ENCODE measurements around the gene OGDH.
"Not testable (repeated sequence)": the region's sequence is repeated elsewhere in the genome, so short reads cannot be mapped to it uniquely, and the experiment has no call there.

The OGDH gene

DNA sequence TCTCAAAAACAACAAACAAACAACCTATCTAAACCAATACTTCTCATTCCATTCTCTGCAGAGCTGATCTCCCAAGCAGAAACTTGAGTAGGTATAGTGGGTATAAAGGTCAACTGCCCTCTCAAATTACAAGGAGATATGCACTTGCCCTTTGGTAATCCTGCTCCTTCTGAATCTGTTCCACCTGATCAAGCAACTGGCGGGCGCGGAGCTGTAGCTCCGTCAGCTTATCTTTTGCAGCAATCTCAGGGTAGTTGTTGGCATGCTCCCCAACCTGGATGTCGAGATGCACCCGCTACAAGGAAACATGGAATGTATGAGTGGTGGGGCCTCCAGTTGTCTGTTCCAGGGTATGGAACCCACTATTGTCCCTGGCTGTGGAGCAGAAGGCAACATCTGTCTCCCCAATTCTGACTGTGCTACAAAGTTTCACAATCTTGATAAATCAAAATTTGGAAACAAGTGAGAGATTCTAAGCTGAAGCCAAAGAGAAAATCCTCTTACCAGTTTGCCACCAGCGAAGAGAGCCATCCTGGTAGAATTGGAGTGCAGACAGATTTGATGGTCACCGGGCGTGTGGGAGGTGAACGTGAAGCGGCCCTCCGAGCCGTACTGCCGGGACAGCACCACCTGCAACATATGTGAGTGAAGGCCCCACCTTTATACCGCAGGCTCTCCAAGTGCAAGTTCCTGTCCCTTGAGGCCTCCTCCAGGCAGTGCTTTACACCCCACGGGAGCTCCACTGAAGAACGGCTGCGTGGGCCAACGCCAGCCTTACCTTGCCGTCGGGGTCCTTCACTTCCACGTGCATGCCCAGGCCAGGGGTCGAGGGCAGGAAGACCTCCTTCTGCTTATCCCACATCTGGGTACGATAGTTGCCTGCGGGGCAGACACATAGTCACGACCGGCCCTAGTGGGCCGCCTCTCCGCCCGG lies 25.2 kb upstream of the OGDH start:
- no peak for DNase-seq (ENCODE audit: extremely low read depth in 1 of 2, low read depth in 1 of 2)

DNA sequence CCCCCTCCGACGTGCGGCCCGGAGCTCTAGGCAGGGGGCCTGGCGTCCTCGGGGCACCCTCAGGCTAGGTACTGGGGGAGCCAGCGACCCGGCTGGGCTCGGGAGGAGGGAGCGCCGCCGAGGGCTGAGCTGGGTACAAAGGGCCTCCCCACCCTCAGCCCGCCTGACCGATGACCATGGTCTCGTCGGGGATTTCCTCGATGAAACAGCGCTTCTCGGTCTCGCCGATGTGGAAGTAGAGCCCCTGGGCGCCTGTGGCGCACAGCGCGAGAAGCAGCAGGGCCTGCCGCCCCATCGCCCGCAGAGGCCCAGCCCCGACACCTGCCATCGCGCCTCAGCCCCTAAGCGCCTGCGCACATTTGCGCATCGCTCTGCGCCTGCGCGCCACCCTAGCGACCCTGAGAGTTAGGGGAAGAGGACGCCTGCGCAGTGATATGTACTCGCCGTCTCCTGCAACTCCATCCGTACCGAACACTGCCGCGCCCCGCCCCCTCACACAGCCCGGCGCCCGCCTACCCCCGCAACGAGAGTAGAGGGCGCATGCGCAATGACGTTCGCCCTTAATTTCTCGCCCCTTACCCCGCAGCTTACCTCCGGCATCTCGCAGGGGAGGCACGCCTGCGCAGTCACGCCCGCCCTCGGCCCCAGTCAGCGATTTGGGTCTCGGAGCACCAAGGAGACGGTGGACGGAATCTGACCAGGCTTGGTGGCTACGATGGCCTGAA lies 24.4 kb upstream of the OGDH start, which contains the start of gene TMED4:
TSS of gene TMED4 (minus strand) at position 353 of the 725 bp plus-strand sequence. CDS start at position 328, 25 bp downstream.
- peak; percentile 100 for DNase-seq (ENCODE audit: extremely low read depth in 1 of 2, low read depth in 1 of 2)

DNA sequence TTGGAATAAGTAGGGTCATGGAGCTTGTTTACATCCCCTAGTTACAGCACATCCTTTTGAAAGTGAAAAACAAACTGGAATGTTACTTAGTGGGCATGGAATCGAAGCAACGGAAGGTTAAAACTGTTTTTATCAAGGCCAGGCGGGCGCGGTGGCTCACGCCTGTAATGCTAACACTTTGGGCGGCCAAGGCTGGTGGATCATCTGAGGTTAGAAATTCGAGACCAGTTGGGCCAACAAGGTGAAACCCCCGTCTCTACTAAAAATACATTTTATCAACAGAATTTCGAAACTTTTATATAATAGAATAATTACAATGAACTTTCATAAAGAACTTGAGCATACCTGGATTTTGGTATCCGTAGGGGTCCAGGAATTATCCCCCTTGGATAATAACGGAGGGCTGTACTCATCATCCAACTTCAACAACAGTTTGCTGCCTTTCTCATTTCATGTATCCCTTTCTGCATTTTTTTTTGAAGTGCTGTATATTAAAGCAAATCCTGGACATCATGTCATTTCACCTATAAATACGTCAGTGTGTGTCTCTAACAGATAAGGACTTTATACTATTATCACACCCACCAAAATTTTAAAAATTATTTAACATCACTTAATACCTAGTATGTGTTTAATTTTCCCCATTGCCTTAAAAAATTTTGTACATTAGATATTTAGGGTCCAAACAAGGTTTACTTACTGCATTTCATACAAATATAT lies 23.1 kb upstream of the OGDH start:
- no peak for DNase-seq (ENCODE audit: extremely low read depth in 1 of 2, low read depth in 1 of 2)

DNA sequence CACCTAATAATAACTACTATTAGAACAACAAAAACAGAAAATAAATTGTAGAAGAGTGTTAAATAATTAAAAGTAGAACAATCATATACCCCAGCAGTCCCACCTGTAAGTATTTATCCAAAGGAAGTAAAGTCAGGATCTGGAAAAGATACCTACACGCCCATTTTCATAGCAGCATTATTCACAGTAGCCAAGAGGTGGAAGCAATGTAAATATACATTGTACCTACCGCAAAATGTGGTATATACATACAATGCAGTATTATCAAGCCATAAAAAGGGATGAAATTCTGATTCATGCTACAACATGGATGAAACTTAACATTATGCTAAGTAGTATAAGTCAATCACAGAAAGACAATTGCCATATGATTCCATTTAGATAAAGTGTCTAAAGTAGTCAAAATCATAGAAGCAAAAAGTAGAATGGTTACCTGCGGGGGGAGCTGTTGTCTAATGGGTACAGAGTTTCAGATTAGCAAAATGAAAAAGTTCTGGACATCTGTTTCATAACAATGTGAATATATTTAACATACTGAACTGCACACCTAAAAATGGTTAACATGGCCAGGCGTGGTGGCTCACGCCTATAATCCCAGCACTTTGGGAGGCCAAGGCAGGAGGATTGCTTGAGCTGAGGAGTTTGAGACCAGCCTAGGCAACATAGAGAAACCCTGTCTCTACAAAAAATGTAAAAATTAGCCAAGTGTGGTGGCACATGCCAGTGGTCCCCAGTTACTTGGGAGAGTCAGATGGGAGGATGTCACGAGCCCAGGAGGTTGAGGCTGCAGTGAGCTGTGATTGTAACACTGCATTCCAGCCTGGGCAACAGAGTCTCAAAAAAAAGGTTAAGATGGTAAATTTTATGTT lies 18.4 kb upstream of the OGDH start:
- DNase-seq (ENCODE audit: extremely low read depth in 1 of 2, low read depth in 1 of 2) = peak in 1 of 2 donors; percentile 32

DNA sequence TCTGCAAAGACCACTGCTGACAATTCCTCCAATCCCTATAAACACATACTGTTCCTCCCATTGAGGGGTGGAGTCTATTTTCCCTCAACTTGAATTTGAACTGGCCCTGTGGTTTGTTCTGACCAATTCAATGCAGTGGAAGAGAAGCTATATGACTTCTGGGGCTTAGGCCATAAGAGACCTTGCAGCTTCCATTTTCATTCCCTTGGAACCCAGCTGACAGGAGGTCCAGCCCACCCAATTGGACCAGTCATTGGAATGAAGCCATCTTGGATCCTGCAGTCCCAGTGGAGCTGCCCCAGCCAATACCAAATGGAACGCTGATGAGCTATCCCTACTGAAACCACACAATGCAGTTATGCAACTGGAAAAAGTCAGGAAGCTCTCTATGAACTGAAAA lies 15.5 kb upstream of the OGDH start:
- no peak for DNase-seq (ENCODE audit: extremely low read depth in 1 of 2, low read depth in 1 of 2)

DNA sequence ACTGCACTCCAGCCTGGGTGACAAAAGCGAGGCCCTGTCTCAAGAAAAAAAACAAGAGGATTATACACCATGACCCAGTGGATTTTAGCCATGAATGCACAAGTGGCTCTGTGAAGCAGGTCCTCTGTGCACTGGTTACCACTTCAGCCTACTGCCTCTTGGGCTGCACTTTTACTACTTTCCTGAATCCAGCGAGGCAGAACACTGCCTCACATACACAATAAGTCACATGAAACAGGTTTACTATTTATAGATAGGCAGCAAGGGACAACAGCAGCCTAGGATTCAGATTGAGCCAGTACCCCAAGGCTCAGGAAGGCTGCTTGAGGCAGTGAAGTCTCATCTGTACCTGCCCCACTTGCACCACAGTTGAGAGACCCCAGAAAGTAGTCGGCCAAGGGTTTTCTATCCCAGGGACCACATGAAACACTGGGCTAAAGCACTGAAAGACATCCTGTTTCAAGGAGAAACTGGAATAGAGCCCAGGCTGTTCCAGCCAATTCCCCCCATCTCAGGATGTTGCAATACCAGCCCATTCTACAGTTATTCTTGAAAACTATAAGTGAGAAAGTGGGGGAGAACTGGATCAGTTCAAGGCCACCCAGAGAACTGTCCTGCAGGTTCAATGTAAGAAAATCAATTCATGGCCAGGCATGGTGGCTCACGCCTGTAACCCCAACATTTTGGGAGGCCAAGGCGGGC lies 10.3 kb upstream of the OGDH start:
- DNase-seq (ENCODE audit: extremely low read depth in 1 of 2, low read depth in 1 of 2) = no peak

DNA sequence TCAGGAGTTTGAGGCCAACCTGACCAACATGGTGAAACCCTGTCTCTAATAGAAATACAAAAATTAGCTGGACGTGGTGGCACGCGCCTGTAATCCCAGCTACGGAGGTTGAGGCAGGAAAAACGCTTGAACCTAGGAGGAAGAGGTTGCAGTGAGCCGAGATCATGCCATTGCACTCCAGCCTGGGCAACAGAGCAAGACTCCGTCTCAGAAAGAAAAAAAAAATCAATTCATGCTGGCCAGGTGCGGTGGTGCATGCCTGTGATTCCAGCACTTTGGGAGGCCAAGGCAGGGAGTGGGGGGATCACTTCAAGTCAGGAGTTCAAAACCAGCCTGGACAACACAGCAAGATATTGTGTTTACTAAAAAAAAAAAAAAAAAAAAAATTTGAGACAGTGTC lies 9.2 kb upstream of the OGDH start:
- DNase-seq (ENCODE audit: extremely low read depth in 1 of 2, low read depth in 1 of 2) = not testable (repeated sequence)

DNA sequence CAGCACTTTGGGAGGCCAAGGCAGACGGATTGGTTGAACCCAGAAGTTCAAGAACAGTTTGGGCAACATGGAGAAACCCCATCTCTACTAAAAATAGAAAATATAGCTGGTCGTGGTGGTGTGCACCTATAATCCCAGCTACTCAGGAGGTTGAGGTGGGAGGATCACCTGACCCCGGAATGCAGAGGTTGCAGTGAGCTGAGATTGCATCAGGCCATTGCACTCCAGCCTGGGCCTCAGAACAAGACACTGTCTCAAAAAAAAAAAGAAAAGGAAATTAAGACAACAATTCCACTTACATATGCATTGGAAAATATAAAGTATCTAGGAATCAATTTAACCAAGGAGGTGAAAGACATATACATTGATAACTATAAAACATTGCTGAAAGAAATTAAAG lies 7.2 kb upstream of the OGDH start:
- DNase-seq (ENCODE audit: extremely low read depth in 1 of 2, low read depth in 1 of 2) = no peak

DNA sequence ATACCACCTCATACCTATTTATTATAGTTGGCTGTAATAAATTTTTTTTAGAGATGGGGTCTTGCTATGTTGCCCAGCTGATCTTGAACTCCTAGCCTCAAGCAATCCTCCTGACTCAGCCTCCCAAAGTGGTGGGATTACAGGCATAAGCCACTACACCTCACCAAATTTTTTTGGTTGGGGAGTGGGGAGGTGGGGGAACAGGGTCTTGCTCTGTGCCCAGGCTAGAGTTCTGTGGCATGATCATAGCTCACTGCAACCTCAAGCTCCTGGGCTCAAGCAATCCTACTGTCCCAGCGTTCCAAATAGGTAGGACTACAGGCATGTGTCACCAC lies 3.9 kb upstream of the OGDH start:
- no peak for DNase-seq (ENCODE audit: extremely low read depth in 1 of 2, low read depth in 1 of 2)

DNA sequence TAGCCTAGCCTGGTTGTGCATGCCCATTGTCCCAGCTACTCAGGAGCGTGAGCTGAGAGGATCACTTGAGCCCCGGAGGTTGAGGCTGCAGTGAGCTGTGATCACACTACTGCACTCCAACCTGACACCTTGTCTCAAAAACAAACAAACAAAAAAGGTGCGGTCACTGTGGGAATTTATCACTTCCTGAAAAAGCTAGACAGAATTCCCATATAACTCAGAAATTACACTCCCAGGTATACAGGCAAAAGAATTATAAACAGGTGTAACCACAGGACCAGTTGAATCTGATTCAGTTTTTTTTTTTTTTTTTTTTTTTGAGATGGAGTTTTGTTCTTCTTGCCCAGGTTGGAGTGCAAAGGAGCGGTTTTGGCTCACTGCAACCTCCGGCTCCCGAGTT lies 3.2 kb upstream of the OGDH start:
- no peak for DNase-seq (ENCODE audit: extremely low read depth in 1 of 2, low read depth in 1 of 2)

DNA sequence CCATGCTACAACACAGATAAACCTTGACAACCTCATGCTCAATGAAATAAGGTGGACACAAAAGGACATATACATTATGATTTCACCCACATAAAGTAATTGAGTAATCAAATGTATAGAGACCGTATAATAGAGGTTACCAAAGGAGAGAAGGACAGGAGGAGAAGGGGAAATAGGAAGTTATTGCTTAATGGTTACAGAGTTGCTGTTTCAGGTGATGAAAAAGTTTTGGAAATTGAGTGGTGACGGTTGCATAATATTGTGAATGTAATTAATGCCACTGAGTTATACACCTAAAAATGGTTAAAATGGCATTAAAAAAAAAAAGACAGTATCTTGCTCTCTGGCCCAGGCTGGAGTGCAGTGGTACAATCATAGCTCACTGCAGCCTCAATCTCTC lies 1.5 kb upstream of the OGDH start:
- no peak for DNase-seq (ENCODE audit: extremely low read depth in 1 of 2, low read depth in 1 of 2)

DNA sequence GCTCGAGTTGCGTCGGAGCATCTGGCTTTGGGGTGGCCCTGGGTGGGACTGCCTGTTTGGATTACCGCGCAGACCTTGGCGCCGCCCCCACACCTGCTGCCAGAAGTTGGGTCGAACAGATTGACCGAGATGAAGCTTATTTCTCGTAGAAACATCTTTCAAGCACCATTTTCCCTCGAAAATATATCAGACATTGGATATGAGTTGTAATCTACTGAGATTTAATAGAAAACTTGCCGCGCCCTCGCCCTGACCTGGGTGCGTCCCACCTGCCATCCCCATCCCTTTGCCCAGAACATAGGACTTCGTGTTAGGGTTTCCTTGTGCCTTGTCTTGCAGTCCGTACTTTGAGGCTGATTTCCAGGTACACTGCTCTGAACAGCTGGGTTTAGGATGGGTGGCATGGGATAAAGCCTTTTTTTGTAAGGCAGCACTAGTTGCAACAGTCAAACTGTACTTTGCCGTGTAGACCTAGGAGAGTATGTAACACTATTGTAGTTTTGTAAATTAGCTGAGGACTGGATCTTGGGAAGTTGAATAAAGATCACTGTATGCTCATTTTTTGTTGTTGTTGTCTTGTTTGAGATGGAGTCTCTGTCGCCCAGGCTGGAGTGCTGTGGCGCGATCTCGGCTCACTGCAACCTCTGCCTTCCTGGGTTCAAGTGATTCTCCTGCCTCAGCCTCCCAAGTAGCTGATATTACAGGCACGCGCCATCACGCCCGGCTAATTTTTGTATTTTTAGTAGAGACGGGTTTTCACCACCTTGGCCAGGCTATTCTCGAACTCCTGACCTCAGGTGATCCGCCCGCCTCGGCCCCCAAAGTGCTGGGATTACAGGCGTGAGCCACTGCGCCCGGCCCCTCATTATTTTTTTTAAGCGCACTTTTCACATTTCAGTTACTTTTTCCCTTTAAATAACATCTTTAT lies 978 bp downstream of the OGDH start:
- DNase-seq (ENCODE audit: extremely low read depth in 1 of 2, low read depth in 1 of 2) = no peak

DNA sequence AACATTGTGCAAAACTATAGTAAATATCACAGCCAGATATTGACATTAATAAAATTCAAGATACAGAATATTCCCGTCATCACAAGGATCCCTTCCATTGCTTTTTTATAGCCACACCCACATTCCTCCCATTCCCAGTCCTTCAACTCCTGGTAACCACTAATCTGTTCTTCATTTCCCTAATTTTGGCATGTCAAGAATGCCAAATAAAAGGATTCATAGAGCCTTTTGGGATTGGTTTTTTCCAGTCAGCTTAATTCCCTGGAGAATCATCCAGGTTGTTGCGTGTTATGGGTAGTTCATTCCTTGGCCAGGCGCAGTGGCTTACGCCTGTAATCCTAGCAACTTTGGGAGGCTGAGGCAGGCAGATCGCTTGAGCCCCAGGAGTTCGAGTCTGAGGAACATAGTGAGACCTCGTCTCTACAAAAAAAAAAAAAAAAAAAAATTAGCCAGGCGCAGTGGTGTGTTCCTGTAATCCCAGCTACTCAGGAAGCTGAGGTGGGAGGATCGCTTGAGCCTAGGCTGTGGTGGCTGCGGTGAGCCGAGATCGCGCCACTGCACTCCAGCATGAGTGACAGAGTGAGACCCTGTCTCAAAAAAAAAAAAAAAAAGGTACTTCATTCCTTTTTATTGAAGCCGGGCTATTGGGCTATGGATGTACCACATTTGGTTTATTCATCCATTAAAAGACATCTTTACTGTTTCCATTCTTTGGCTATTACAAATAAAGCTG lies 2.7 kb downstream of the OGDH start:
- DNase-seq (ENCODE audit: extremely low read depth in 1 of 2, low read depth in 1 of 2) = no peak

DNA sequence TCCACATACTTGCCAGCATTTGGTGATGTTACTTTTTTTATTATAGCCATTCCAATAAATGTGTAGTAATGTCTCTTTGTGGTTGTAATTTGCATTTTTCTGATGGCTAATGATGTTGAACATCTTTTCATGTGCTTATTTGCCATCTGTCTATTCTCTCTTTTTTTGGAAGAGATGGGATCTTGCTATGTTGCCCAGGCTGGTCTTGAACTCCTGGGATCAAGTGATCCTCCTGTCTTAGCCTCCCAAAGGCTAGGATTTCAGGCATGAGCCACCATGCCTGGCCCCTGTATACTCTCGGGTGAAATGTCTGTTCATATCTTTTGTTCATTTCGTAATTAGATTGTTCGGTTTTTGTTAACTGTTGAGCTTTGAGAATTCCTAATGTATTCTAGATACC lies 3.4 kb downstream of the OGDH start:
- no peak for DNase-seq (ENCODE audit: extremely low read depth in 1 of 2, low read depth in 1 of 2)

DNA sequence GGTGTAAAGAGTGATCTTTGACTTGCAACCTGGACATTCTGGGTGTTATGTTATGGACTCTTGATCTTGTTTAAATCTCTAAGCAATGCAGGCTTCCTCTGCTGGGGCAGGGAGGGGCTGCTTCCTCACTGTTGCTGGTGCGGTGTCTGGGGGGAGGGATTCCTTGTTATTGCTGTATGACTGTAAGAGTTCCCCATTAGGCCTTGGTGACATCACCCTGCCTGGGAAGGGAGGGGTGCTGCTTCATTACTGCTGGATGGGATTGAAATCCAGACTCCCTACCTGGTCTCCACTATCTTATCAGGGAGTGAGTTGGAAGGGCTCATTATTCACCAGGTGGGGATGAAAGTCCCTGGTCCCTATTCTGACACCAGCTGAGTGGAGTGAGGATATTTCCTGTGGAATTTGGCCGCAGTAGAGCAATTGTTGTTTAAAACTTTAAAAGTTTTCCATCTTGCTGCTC lies 8.8 kb downstream of the OGDH start:
- DNase-seq (ENCODE audit: extremely low read depth in 1 of 2, low read depth in 1 of 2) = no peak

DNA sequence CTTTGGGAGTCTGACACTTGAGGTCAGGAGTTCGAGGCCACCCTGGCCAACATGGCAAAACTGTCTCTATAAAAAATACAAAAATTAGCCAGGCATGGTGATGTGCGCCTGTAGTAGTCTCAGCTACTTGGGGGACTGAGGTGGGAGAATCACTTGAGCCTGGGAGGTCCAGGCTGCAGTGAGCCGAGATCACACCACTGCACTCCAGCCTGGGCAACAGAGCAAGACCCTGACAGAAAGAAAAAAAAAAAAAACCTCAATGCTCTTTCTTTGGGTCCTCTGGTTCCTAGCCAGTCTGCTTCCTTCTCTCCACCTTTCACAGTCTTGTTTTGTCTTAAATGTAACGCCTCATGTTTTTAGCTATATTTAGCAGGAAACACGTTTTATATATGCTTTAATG lies 9.4 kb downstream of the OGDH start:
- no peak for DNase-seq (ENCODE audit: extremely low read depth in 1 of 2, low read depth in 1 of 2)

DNA sequence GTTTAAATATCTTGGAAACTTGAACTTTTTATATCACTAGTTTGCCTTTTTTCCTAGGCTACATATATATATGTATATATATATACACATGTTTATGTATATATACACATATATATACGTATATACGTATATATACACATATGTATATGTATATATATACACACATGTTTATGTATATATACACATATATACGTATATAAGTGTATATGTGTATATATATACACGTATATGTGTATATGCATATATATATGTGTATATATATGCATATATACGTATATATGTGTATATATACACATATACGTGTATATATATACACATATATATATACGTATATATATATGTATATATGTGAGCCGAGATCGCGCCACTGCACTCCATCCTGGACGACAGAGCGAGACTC lies 10.1 kb downstream of the OGDH start:
- no peak for DNase-seq (ENCODE audit: extremely low read depth in 1 of 2, low read depth in 1 of 2)

DNA sequence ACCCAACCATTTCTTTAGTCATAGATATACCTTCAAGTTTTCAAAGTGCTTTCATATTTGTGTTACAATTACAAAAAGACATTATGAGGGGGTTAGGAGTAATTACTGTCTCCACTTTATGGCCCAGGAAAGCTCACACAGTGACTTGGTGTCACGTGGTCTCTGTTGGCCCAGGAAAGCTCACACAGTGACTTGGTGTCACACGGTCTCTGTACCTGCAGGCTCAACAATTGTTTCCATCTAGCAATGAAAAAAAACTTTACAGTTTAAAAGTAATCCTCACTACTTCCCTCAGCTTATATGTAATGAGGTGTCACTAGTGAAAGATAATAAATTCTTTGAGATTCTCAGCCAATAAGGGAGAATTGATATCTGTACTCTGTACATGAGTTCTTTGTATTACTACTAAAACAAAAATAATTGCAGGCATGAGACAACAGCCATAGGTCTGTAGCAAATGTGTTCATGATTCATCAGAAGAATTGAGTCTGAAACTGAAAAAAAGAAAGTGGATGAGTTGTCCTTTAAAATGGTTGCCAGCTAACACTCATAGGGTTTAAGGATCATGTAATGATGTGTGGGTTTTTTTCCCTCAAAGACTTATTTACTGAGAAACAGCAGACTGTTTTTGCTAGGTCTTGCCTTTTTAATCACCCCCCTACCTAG lies 10.9 kb downstream of the OGDH start:
- no peak for DNase-seq (ENCODE audit: extremely low read depth in 1 of 2, low read depth in 1 of 2)
